SK-N-SH treated with all-trans-retinoic acid at 6 μM for 48 hours (cell line): ENCODE results near the gene DOCK9.

Experiments used
- ARNTL ChIP-seq: fragments of 450-650 bp; formaldehyde crosslinking; IDR thresholded peaks from 2 replicates; pipeline ENCODE4 v1.5.0; 2020; ENCODE audit warnings: low read depth, mild to moderate bottlenecking, moderate library complexity, borderline replicate concordance
- BACH2 ChIP-seq: fragments of 250-450 bp; sonication (Bioruptor Pico); IDR thresholded peaks from 2 replicates; pipeline ENCODE4 v1.9.0; 2021; ENCODE audit warnings: mild to moderate bottlenecking, borderline replicate concordance
- CREB5 ChIP-seq: fragments of 250-450 bp; sonication (Bioruptor Pico); IDR thresholded peaks from 2 replicates; pipeline ENCODE4 v1.5.1; 2020; ENCODE audit warnings: low read depth, mild to moderate bottlenecking, moderate library complexity
- CSDC2 ChIP-seq: fragments of 250-450 bp; sonication (Bioruptor Pico); IDR thresholded peaks from 2 replicates; pipeline ENCODE4 v1.5.0; 2020; ENCODE audit warnings: mild to moderate bottlenecking, moderate library complexity
- CSRNP3 ChIP-seq: fragments of 250-450 bp; sonication (Bioruptor Pico); IDR thresholded peaks from 2 replicates; pipeline ENCODE4 v1.5.1; 2021; ENCODE audit warnings: mild to moderate bottlenecking, moderate library complexity
- GLIS3 ChIP-seq: fragments of 250-450 bp; sonication (Bioruptor Pico); IDR thresholded peaks from 2 replicates; pipeline ENCODE4 v1.5.0; 2020; ENCODE audit warnings: mild to moderate bottlenecking, moderate library complexity
- OSR1 ChIP-seq: fragments of 250-450 bp; sonication (Bioruptor Pico); IDR thresholded peaks from 2 replicates; pipeline ENCODE4 v1.8.0; 2022; ENCODE audit warnings: moderate library complexity, mild to moderate bottlenecking, inconsistent platforms
- PATZ1 ChIP-seq: fragments of 250-450 bp; sonication (Bioruptor Pico); IDR thresholded peaks from 2 replicates; pipeline ENCODE4 v1.8.0; 2020; ENCODE audit warnings: mild to moderate bottlenecking, moderate library complexity, borderline replicate concordance
- PPARA ChIP-seq: fragments of 250-450 bp; sonication (Bioruptor Pico); IDR thresholded peaks from 2 replicates; pipeline ENCODE4 v1.5.0; 2020; ENCODE audit warnings: mild to moderate bottlenecking, borderline replicate concordance
- RARB ChIP-seq: fragments of 250-450 bp; sonication (Bioruptor Pico); IDR thresholded peaks from 2 replicates; pipeline ENCODE4 v1.8.0; 2021; ENCODE audit warnings: mild to moderate bottlenecking, moderate library complexity
- TOX ChIP-seq: fragments of 250-450 bp; sonication (Bioruptor Pico); IDR thresholded peaks from 2 replicates; pipeline ENCODE4 v1.8.0; 2021; ENCODE audit warnings: mild to moderate bottlenecking, moderate library complexity, borderline replicate concordance
- ZFP30 ChIP-seq: fragments of 450-650 bp; formaldehyde crosslinking; IDR thresholded peaks from 2 replicates; pipeline ENCODE4 v1.5.0; 2022; ENCODE audit warnings: mild to moderate bottlenecking, moderate library complexity
- ZNF565 ChIP-seq: fragments of 450-650 bp; formaldehyde crosslinking; conservative IDR thresholded peaks from 2 replicates; pipeline ENCODE4 v1.5.0; 2020; ENCODE audit warnings: low read depth, mild to moderate bottlenecking, moderate library complexity
- ZNF70 ChIP-seq: fragments of 450-650 bp; formaldehyde crosslinking; IDR thresholded peaks from 2 replicates; pipeline ENCODE4 v1.5.0; 2020; ENCODE audit warnings: mild to moderate bottlenecking, moderate library complexity

GRCh38 chr13:99003186-99003585 lies 25.3 kb upstream of the DOCK9 start:
- no peak for TF ChIP-seq PATZ1 (CRISPR knock-in tag)
- no peak for TF ChIP-seq CSDC2 (CRISPR knock-in tag)
- TF ChIP-seq ZFP30 (CRISPR knock-in tag) = no peak
- TF ChIP-seq RARB (CRISPR knock-in tag) = no peak
- TF ChIP-seq ARNTL (CRISPR knock-in tag) = no peak
- TF ChIP-seq CREB5 (CRISPR knock-in tag) = no peak
- no peak for TF ChIP-seq CSRNP3 (CRISPR knock-in tag)
- TF ChIP-seq ZNF70 = no peak
- no peak for TF ChIP-seq BACH2 (CRISPR knock-in tag)
- no peak for TF ChIP-seq ZNF565 (CRISPR knock-in tag)
- no peak for TF ChIP-seq OSR1 (CRISPR knock-in tag)
- TF ChIP-seq TOX (CRISPR knock-in tag) = no peak
- TF ChIP-seq GLIS3 (CRISPR knock-in tag) = no peak
- TF ChIP-seq PPARA = no peak
